Neural cell (in vitro differentiated cells): ENCODE results near the gene DNAH10. TPM values are rescaled to one million over a fixed set of nuclear protein-coding genes. Genes with fewer than 3 reads are reported as not detected.

Experiments used
- H2AFZ ChIP-seq: fragments of 200-600, 300-800 bp; sonication (generic), shearing (Covaris generic); 2 replicates; pipeline ENCODE4 v1.6.0; 2014; ENCODE audit warnings: low read depth, mild to moderate bottlenecking, antibody characterized with exemption, low read length, moderate library complexity
- H3F3A ChIP-seq: fragments of 200-600 bp; shearing (Covaris generic); 2 replicates; pipeline ENCODE4 v1.6.1; 2016; ENCODE audit warnings: mild to moderate bottlenecking, moderate library complexity, mixed read lengths, antibody characterized with exemption, low read length; ENCODE audit not compliant: insufficient read depth, poor library complexity, severe bottlenecking
- H3K27ac ChIP-seq: fragments of 200-600, 300-800 bp; sonication (generic), shearing (Covaris generic); 2 replicates; pipeline ENCODE4 v1.5.1; 2014; ENCODE audit warnings: mild to moderate bottlenecking, low read length, moderate library complexity
- H3K27me3 ChIP-seq: fragments of 300-800, 200-600 bp; sonication (generic), shearing (Covaris generic); 2 replicates; pipeline ENCODE4 v1.6.0; 2014; ENCODE audit warnings: mild to moderate bottlenecking, low read depth, low read length, moderate library complexity; ENCODE audit not compliant: insufficient read depth
- H3K36me3 ChIP-seq: fragments of 300-800, 200-600 bp; sonication (generic), shearing (Covaris generic); 2 replicates; pipeline ENCODE4 v1.5.1; 2014; ENCODE audit warnings: mild to moderate bottlenecking, antibody characterized with exemption, low read length, moderate library complexity; ENCODE audit not compliant: insufficient read depth
- H3K4me2 ChIP-seq: fragments of 300-800, 200-600 bp; sonication (generic), shearing (Covaris generic); 2 replicates; pipeline ENCODE4 v1.6.0; 2014; ENCODE audit warnings: mild to moderate bottlenecking, low read length
- H3K4me3 ChIP-seq: fragments of 300-800, 200-600 bp; sonication (generic), shearing (Covaris generic); 2 replicates; pipeline ENCODE4 v1.5.1; 2014; ENCODE audit warnings: mild to moderate bottlenecking, low read length, moderate library complexity
- H3K79me2 ChIP-seq: fragments of 200-600 bp; shearing (Covaris generic); replicated peaks from 2 replicates; pipeline ENCODE4 v1.6.0; 2014; ENCODE audit warnings: mild to moderate bottlenecking, low read length, moderate library complexity; ENCODE audit not compliant: insufficient read depth
- H3K9ac ChIP-seq: fragments of 300-800, 200-600 bp; sonication (generic), shearing (Covaris generic); 2 replicates; pipeline ENCODE4 v1.6.1; 2016; ENCODE audit warnings: mild to moderate bottlenecking, low read length, mixed read lengths
- H3K9me2 ChIP-seq: fragments of 200-600 bp; shearing (Covaris generic); 2 replicates; pipeline ENCODE4 v1.6.1; 2016; ENCODE audit warnings: mild to moderate bottlenecking, low read length, mixed read lengths; ENCODE audit not compliant: insufficient read depth
- H3K9me3 ChIP-seq: fragments of 200-600, 300-800 bp; sonication (generic), shearing (Covaris generic); 2 replicates; pipeline ENCODE4 v1.6.1; 2016; ENCODE audit warnings: mild to moderate bottlenecking, mixed run types, low read length, moderate library complexity, mixed read lengths
- H4K20me1 ChIP-seq: fragments of 200-600 bp; shearing (Covaris generic); 2 replicates; pipeline ENCODE4 v1.6.1; 2016; ENCODE audit warnings: mild to moderate bottlenecking, mixed run types; ENCODE audit not compliant: insufficient read depth
- EP300 ChIP-seq: fragments of 450-650 bp; conservative IDR thresholded peaks from 2 replicates; pipeline ENCODE4 v1.6.1; 2014; ENCODE audit warnings: antibody characterized with exemption, mild to moderate bottlenecking, moderate library complexity; ENCODE audit not compliant: poor library complexity, severe bottlenecking
- EZH2 ChIP-seq: fragments of 200-600, 300-800 bp; shearing (Covaris generic), sonication (generic); IDR thresholded peaks from 2 replicates; pipeline ENCODE4 v1.6.1; 2014; ENCODE audit warnings: antibody characterized with exemption, low read length, borderline replicate concordance, mild to moderate bottlenecking; ENCODE audit not compliant: insufficient read depth, poor library complexity, severe bottlenecking
- MXI1 ChIP-seq: fragments of 450-650 bp; conservative IDR thresholded peaks from 2 replicates; pipeline ENCODE4 v1.6.1; 2014; ENCODE audit warnings: antibody characterized with exemption, mild to moderate bottlenecking; ENCODE audit not compliant: poor library complexity, severe bottlenecking
- POLR2AphosphoS5 ChIP-seq: IDR thresholded peaks from 2 replicates; pipeline ENCODE4 v1.6.1; 2012
- RAD21 ChIP-seq: fragments of 450-650 bp; conservative IDR thresholded peaks from 2 replicates; pipeline ENCODE4 v1.6.1; 2014; ENCODE audit warnings: antibody characterized with exemption, mild to moderate bottlenecking, moderate library complexity
- SMC3 ChIP-seq: fragments of 450-650 bp; conservative IDR thresholded peaks from 2 replicates; pipeline ENCODE4 v1.6.1; 2014; ENCODE audit warnings: antibody characterized with exemption, mild to moderate bottlenecking, moderate library complexity; ENCODE audit not compliant: poor library complexity
- TAF1 ChIP-seq: IDR thresholded peaks from 2 replicates; pipeline ENCODE4 v1.6.1; 2012; ENCODE audit warnings: low read depth
- polyA plus RNA-seq: library from polyadenylated mRNA; depleted of rRNA; stranded (reverse); fragments of >200 nt; gene quantifications from 2 replicates; pipeline ENCODE4 v1.2.3, GENCODE V29; 2014
- TF ChIP-seq, protein P1 (sequence below): IDR thresholded peaks from 2 replicates; pipeline ENCODE4 v1.6.1; 2012; ENCODE audit warnings: borderline replicate concordance
- TF ChIP-seq, protein P2 (sequence below): fragments of 450-650 bp; IDR thresholded peaks from 2 replicates; pipeline ENCODE4 v1.5.1; 2014; ENCODE audit warnings: antibody characterized with exemption, mild to moderate bottlenecking, moderate library complexity; ENCODE audit not compliant: poor library complexity, severe bottlenecking

Gene DNAH10
- polyA plus RNA-seq, 1 donor from 2014 or later = 1.9 TPM

DNA sequence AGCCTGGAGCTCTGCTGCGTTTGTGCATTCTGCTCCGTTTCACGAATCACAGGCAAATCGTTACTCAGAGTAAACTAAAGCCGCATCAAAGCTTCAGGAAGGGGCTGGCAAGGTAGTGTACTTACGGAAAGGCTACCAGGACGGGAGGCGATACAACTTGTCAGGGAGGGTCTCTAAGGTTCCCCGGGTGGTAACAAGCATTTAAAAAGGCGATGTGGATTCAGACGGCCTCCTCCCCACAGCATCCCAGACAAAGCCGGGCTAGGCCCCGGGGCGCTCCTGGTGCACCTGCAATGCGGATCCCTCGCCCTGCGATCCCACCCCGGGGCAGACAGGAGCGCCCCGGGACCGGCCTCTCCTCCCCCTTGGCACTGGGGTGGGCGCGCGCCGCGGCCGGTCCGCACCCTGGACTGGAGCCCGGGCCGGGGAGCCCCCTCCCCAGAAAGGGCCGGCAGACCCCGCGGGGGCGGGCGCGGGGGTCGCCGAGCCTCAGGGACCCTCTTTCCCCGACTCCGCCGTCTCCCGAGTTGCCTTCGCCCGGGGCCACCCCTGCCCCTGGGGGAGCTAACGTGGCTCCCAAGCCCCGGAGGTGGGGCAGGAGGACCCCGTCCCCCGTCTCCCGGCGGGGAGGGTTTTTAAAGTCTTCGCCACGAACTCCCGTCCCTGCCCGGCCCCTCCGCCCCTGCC, 209.8 kb downstream of the DNAH10 start:
- H2AFZ ChIP-seq = peak overlapping the region; percentile 58
- H3K4me2 ChIP-seq = peak overlapping the region; percentile 76
- no peaks in the 10 kb centered on the region for H3K36me3 ChIP-seq
- peak overlapping the region; percentile 80 for H3K27ac ChIP-seq
- no peaks in the 10 kb centered on the region for H3F3A ChIP-seq
- H3K9me3 ChIP-seq = no peaks in the 10 kb centered on the region
- H3K4me3 ChIP-seq = peak overlapping the region; percentile 78
- no peaks in the 10 kb centered on the region for H3K27me3 ChIP-seq
- no peaks in the 10 kb centered on the region for H3K9me2 ChIP-seq
- TF ChIP-seq, protein P1, sequence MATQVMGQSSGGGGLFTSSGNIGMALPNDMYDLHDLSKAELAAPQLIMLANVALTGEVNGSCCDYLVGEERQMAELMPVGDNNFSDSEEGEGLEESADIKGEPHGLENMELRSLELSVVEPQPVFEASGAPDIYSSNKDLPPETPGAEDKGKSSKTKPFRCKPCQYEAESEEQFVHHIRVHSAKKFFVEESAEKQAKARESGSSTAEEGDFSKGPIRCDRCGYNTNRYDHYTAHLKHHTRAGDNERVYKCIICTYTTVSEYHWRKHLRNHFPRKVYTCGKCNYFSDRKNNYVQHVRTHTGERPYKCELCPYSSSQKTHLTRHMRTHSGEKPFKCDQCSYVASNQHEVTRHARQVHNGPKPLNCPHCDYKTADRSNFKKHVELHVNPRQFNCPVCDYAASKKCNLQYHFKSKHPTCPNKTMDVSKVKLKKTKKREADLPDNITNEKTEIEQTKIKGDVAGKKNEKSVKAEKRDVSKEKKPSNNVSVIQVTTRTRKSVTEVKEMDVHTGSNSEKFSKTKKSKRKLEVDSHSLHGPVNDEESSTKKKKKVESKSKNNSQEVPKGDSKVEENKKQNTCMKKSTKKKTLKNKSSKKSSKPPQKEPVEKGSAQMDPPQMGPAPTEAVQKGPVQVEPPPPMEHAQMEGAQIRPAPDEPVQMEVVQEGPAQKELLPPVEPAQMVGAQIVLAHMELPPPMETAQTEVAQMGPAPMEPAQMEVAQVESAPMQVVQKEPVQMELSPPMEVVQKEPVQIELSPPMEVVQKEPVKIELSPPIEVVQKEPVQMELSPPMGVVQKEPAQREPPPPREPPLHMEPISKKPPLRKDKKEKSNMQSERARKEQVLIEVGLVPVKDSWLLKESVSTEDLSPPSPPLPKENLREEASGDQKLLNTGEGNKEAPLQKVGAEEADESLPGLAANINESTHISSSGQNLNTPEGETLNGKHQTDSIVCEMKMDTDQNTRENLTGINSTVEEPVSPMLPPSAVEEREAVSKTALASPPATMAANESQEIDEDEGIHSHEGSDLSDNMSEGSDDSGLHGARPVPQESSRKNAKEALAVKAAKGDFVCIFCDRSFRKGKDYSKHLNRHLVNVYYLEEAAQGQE = peak; percentile 38
- TF ChIP-seq MXI1 = peak; percentile 46
- TF ChIP-seq SMC3 = peak; percentile 34
- TF ChIP-seq POLR2AphosphoS5 = peak; percentile 40
- TF ChIP-seq, protein P2, sequence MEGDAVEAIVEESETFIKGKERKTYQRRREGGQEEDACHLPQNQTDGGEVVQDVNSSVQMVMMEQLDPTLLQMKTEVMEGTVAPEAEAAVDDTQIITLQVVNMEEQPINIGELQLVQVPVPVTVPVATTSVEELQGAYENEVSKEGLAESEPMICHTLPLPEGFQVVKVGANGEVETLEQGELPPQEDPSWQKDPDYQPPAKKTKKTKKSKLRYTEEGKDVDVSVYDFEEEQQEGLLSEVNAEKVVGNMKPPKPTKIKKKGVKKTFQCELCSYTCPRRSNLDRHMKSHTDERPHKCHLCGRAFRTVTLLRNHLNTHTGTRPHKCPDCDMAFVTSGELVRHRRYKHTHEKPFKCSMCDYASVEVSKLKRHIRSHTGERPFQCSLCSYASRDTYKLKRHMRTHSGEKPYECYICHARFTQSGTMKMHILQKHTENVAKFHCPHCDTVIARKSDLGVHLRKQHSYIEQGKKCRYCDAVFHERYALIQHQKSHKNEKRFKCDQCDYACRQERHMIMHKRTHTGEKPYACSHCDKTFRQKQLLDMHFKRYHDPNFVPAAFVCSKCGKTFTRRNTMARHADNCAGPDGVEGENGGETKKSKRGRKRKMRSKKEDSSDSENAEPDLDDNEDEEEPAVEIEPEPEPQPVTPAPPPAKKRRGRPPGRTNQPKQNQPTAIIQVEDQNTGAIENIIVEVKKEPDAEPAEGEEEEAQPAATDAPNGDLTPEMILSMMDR = no peak
- no peak for TF ChIP-seq EZH2
- H3K9ac ChIP-seq = peak overlapping the region; percentile 83
- H4K20me1 ChIP-seq = peaks cover 5% of the 10 kb centered on the region
- peaks cover 74% of the 10 kb centered on the region for H3K79me2 ChIP-seq

DNA sequence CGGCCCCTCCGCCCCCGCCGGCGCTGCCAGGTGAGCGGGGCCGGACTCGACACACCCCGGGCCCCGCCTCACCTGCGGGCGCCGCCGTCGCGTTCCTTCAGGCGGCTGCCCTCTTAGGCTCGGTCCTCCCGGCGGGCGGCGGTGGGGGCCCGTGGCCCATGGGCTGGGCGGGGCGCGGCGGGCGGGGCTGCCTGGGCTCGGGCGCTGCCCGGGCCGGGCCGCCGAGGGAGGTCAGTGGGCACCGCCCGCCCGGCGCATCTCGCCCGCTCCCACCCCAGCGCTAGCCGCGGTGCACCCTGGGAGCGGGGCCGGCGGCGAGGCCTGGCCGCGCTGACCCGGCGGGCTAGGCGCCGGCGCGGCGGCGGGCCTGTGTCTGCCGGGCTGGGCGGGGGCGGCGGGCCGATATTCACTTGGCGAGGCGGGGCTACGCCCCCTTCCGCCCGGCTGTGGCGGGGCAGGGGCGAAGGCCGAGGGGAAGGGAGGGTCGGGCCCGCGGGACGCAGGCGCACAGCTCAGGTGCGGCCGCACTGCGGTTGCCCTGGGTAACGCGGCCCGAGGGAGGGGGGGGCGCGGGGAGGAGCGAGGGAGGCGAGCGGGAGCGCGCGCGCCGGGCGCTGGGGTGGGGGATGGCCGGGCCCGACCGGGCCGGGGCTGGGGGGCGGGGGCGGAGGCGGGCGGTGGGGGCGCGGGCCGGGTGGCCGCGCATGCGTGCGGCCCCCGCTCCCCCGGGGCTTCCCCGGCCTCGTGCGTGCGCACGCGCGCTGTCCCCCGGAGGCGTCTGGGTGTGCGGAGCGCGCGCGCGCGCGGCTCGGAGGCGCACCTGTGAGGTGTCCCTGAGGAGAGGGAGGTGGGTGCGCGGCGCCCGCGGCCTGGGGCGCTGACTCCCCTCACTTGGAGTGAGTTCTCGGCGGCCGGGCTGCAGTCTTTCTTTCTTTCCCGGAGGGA, 210.6 kb downstream of the DNAH10 start, which contains the start of the genes CCDC92 and ZNF664:
Gene CCDC92, minus strand, starts transcription at position 375 of the 945 bp plus-strand sequence. CDS start 28,526 bp downstream, outside the sequence.
Gene ZNF664, plus strand, starts transcription at position 759 of the 945 bp plus-strand sequence. CDS start 38,930 bp downstream, outside the sequence.
- Histone ChIP-seq H3K9me3 (no peaks in the 10 kb centered on the region), H3K4me2 (peak within 1 kb of the TSS; percentile 76), H3K36me3 (no peaks in the 10 kb centered on the region), H3K9ac (peak within 1 kb of the TSS; percentile 83), H3F3A (no peaks in the 10 kb centered on the region), H3K27ac (peak within 1 kb of the TSS; percentile 80), H4K20me1 (peaks cover 5% of the 10 kb centered on the region), H3K79me2 (peaks cover 79% of the 10 kb centered on the region), H2AFZ (peak within 1 kb of the TSS; percentile 58), H3K9me2 (no peaks in the 10 kb centered on the region), H3K27me3 (no peaks in the 10 kb centered on the region), H3K4me3 (peak within 1 kb of the TSS; percentile 90)
- peak; percentile 36 for TF ChIP-seq RAD21
- no peak for TF ChIP-seq EZH2
- TF ChIP-seq, protein P1 = no peak
- peak; percentile 85 for TF ChIP-seq POLR2AphosphoS5
- TF ChIP-seq EP300 = peak; percentile 39
- TF ChIP-seq MXI1 = peak; percentile 8
- TF ChIP-seq, protein P2 = peak; percentile 59
- TF ChIP-seq TAF1 = no peak
- TF ChIP-seq SMC3 = no peak
